ENCODE measurements around the gene SV2B.

SV2B gene

GRCh38 chr15:91142946-91143345, 42.9 kb downstream of the SV2B start:
- no peak for DNase-seq

DNA sequence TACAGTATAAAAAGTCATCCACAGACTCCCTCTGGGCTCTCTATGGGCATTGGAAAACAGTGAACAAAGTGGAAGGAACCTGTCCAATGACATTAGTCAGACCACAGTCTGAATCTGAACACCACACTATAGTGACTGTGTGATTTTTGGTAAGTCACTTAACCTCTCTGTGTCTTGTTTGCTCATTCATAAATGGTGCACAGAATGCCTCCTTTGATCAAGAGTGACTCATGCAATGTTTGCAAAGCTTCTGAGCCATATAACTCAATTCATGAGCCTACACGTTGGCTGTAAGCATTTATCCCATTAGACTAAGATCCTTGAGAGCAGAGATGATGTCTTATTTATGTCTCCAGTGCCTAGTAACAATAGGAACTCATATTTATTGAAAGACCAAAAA, 46.7 kb downstream of the SV2B start:
- no peak for DNase-seq

GRCh38 chr15:91148243-91148642, 48.2 kb downstream of the SV2B start:
- no peak for DNase-seq

DNA sequence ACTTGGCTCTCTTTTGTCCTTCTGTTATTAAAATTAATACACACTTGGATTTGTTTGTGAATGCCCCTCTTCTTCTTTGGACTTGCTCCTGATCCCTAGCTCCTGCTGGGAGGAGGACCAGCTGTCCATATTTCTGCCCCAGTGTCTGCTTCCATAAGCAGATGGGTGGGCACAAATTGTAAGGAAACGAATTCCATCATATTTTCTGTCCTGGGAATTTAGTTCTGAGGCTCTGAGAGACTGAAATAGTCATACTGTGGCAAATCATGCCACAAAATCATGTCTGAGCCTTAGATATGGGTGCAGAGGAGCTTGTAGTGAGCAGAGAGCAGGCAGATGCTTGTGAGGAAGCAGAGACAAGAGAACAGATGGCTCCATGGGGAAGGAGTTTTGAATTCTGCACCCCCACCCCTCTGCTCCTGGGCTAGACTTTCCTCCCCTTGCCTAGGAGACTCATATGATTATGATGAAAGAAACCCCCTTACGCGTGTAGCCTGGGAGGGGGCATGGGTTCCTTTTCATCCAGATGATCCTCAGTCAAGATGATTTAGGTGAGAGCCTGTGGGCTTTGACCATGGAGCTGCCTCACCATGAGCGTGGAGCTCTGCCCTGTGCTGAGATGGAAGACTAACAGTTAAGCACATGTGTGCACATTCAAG, 50.6 kb downstream of the SV2B start:
- DNase-seq: no peak

GRCh38 chr15:91151781-91152563, 51.9 kb downstream of the SV2B start:
- no peak for DNase-seq

- DNase-seq: no peak
These were observed 53.0 kb downstream of the SV2B start for GRCh38 chr15:91152896-91153581.

GRCh38 chr15:91153954-91154353, 53.9 kb downstream of the SV2B start:
- DNase-seq: no peak

- DNase-seq: no peak
These were observed 56.2 kb downstream of the SV2B start for GRCh38 chr15:91156175-91156726.

DNA sequence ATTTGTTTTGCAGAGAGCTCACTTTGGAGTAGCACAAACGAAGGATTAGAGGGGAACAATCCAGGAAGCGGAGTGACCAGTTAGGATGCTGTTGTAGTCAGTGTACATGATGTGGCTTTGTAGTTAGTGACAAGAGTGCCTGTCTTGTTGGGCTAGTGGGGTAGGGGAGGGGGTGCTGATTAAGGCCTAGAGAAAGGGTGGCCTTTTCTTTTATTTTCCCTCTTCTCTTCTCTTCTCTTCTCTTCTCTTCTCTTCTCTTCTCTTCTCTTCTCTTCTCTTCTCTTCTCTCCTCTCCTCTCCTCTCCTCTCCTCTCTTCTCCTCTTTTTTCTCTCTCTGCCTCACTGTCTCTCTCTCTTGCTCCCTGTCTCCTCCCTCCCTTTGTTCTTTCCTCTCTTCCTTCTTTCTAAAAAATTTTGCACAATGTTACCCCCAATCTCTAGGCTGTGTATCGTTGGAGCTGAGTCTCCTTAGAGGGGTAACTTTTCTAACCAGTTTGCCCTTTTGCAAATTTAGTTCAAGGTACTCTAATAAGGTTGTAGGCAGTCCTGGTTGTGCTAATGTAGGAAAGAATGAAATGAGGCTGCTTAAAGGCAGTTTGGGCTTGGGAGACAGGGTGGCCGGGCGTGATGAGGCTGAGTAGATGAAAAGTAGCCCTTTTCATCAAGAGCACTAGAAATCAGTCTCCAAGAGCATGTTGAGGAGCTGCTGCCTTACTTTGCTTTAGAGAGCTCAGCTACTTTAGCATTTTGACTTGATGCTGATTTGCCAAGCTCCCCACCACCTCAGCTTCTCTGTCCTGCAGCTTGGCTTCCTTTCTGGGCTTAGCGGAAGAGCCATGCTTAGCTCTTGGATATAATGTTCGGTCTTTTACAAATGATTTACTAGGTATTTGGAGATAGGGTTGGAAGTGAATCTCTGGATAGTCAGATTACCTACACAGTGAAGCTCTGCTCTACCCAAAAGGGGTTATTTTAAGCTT, 58.6 kb downstream of the SV2B start:
- DNase-seq: no peak

DNA sequence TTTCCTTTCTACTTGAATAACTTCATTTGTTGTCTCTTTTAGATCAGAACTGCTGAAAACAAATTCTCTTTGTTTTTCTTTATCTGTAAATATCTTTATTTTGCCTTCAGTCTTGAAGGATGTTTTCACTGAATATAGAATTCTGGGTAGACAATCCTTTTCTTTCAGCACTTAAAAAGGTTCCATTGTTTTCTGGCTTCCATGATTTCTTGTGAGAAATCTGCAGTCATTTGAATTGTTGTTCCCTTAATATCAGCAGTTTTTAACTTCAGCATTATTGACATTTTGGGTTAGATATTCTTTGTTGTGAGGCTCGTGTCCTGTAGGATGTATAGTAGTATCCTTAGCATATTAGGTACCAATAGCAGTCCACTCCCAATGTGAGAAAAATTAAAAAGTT, 65.8 kb downstream of the SV2B start:
- no peak for DNase-seq

DNA sequence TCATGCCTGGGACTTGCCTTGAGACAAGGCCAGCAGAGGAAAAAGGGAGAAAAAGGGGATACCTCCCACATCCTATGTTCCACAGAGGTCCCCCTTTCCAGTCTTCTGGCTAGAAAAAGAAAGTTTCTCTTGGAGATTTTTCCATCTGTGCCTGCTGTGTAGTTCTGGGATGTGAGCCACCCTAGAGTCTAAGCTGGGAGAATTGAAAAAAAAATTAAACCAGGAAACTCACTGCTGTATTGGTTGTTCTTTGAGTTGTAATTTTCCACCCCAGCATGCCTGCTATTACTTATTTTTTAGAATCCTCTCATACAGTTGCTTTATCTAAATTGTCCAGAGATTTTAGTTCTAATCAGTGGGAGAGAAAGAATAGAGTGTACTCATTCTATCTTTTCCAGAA, 68.4 kb downstream of the SV2B start:
- DNase-seq: no peak

DNA sequence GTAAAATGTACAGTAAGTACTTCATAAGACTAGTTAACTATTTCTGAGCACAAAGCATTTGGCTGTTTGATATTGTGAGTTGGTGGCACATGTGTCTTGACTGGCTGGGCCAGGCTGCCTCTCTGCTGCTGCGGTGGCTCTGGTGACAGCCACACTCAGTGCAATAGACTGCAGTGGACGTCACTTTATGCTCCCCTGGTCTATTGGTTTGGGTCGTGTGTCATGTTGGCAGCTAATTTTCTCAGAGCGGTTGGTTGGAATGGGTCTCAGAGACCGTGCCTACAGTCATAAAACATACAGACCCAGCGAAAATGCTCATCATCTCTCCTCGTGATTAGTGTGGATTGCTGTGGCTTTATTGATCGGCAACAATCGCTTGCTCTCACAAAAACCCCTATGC, 71.3 kb downstream of the SV2B start:
- DNase-seq: no peak

DNA sequence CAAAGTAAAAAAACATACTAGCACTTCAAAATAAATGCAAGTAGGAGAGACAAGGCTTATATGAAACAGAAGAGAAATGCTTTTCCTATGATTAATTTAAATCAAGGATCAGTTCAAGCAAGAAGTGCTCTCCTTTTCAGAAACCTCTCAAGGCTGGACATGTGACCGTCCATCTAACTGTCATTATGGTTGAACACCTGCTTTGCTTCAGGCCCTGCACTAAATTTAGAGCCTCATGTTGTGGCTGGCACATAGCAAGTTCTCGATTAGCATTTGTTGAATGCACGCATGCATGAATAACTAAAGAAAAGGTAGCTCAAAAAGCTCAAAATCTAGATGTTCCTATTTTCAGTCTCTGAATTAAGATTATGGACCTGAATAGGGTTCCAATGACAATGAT, 82.0 kb downstream of the SV2B start:
- DNase-seq: no peak

GRCh38 chr15:91183596-91183995, 83.5 kb downstream of the SV2B start:
- no peak for DNase-seq

DNA sequence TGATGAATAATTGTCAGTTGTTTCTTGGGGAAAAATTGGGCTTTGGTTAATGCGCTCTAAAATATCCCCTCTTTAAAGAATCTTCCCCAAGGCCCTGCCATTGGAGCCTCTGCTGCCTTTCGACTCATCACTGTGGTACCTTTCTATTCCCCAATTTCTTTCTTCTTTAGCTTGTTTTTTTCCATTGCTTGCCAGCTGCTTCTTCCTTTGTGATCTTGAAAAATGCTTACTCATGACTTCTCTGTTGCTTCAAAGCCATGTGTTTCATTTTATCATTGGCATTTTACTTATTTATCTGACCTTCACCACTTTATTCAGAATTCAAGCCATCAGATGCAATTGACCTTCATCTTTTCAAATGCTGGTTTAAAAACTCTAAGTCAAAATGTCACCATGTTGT, 84.4 kb downstream of the SV2B start:
- DNase-seq: no peak

- DNase-seq: peak; percentile 7
These were observed 87.0 kb downstream of the SV2B start for GRCh38 chr15:91186904-91187656.

DNA sequence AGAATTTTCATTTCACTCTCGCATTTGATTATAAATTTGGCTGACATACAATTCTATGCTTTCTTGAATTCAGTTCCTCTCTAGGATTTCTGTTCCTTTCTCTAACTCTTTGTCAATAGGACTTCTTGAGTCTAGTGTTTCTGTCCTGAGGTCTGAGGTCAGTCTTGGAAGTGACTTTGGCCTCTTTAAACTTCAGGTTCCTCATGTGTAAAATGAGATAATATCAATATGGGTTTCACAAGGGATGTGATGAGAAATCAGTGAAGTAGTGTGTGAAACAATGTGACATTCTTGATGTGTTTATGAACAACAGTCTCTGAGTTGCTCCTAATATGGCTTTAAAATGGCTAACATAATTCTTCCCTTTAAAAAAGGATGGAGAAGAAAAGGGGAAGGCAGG, 92.2 kb downstream of the SV2B start:
- DNase-seq: no peak

DNA sequence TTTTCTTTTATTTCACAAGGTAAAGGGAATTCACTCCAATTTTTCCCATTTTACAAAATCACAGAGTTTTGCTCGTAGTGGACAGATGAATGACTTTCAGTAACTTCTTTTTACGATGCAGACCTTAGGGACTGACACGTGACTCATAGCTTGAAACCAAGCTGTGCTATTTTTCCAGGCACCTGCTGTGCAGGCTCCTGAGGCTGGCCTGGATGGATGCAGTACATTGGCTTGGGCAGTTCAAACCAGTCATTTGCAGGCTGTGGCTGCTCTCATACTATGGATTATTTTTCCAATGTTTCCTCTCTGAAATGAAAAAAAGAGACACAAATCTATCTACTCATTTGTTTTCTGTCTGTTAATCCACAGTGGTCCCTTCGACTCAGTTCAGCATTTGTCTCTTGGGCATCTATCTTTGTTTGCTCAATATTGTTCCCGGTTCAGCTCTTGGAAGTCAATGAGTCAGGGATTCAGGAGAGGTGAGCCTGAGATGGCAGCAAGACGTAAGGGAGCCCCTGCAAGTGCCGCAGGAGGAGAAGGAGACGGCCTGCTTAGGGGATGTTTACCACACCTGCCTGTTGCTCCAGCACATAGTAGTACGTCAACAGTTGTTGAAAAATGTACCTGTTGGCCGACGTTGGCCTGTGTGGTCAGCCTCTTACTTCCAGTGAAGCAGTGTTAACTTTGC, 92.8 kb downstream of the SV2B start:
- no peak for DNase-seq

GRCh38 chr15:91193378-91193720, 93.3 kb downstream of the SV2B start:
- DNase-seq: no peak

- DNase-seq: no peak
These were observed 96.1 kb downstream of the SV2B start for GRCh38 chr15:91196127-91196526.

DNA sequence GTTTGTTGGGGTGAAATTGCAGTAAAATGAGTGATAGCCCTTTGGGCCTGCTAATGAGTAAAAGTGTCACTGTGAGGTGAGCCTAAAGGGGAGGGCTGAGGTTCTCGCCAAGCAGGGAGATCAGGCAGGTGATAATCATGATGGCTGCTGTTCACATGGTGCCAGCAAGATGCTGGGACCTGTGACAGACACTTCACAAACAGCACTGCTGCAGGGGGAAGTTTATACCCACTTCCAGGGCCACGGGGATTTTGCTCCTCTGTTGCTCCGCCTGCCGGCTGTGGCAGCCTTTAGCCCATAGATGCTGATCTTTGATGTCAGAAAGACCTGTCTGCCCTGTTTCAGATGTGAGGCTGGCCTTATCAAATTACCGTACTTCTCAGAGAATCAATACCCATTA, 96.7 kb downstream of the SV2B start:
- DNase-seq: no peak
